ENCODE results near the gene CISD3.

DNA sequence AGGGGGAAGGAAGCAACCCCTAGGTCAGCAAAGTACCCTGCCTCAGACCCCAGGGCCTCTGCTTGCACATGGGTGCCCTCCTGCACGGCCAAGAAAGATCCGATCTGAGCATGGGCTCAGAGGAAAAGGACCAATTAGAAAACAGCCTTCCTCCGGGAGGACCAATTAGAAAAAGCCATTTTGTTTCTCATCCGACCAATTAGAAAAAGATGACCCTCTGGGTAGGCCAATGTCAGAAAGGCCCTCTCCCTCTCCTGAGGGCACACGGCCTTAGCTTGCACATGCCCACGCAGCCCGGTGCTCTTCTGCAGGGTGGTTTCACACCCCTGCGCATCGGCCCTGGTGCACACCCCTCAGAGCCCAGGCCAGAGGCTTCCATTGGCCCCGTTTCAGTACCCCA lies 5.1 kb upstream of the CISD3 start:
- TF ChIP-seq, protein P1, sequence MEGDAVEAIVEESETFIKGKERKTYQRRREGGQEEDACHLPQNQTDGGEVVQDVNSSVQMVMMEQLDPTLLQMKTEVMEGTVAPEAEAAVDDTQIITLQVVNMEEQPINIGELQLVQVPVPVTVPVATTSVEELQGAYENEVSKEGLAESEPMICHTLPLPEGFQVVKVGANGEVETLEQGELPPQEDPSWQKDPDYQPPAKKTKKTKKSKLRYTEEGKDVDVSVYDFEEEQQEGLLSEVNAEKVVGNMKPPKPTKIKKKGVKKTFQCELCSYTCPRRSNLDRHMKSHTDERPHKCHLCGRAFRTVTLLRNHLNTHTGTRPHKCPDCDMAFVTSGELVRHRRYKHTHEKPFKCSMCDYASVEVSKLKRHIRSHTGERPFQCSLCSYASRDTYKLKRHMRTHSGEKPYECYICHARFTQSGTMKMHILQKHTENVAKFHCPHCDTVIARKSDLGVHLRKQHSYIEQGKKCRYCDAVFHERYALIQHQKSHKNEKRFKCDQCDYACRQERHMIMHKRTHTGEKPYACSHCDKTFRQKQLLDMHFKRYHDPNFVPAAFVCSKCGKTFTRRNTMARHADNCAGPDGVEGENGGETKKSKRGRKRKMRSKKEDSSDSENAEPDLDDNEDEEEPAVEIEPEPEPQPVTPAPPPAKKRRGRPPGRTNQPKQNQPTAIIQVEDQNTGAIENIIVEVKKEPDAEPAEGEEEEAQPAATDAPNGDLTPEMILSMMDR (IDR thresholded peaks at IDR 0.05; ENCODE audit: low read depth, low read length, missing input control), result no peak
- TF ChIP-seq, protein P2, sequence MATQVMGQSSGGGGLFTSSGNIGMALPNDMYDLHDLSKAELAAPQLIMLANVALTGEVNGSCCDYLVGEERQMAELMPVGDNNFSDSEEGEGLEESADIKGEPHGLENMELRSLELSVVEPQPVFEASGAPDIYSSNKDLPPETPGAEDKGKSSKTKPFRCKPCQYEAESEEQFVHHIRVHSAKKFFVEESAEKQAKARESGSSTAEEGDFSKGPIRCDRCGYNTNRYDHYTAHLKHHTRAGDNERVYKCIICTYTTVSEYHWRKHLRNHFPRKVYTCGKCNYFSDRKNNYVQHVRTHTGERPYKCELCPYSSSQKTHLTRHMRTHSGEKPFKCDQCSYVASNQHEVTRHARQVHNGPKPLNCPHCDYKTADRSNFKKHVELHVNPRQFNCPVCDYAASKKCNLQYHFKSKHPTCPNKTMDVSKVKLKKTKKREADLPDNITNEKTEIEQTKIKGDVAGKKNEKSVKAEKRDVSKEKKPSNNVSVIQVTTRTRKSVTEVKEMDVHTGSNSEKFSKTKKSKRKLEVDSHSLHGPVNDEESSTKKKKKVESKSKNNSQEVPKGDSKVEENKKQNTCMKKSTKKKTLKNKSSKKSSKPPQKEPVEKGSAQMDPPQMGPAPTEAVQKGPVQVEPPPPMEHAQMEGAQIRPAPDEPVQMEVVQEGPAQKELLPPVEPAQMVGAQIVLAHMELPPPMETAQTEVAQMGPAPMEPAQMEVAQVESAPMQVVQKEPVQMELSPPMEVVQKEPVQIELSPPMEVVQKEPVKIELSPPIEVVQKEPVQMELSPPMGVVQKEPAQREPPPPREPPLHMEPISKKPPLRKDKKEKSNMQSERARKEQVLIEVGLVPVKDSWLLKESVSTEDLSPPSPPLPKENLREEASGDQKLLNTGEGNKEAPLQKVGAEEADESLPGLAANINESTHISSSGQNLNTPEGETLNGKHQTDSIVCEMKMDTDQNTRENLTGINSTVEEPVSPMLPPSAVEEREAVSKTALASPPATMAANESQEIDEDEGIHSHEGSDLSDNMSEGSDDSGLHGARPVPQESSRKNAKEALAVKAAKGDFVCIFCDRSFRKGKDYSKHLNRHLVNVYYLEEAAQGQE (IDR thresholded peaks at IDR 0.05), result no peak
- no peak for TF ChIP-seq YY1 (IDR thresholded peaks at IDR 0.05)
- no peak for TF ChIP-seq RAD21 (IDR thresholded peaks at IDR 0.05)
- TF ChIP-seq, protein P3, sequence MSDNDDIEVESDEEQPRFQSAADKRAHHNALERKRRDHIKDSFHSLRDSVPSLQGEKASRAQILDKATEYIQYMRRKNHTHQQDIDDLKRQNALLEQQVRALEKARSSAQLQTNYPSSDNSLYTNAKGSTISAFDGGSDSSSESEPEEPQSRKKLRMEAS (IDR thresholded peaks at IDR 0.05), result no peak
- no peak for TF ChIP-seq FOXA1 (IDR thresholded peaks at IDR 0.05)
- no peak for TF ChIP-seq HNF4A (conservative IDR thresholded peaks at IDR 0.05)
- TF ChIP-seq, protein P4, sequence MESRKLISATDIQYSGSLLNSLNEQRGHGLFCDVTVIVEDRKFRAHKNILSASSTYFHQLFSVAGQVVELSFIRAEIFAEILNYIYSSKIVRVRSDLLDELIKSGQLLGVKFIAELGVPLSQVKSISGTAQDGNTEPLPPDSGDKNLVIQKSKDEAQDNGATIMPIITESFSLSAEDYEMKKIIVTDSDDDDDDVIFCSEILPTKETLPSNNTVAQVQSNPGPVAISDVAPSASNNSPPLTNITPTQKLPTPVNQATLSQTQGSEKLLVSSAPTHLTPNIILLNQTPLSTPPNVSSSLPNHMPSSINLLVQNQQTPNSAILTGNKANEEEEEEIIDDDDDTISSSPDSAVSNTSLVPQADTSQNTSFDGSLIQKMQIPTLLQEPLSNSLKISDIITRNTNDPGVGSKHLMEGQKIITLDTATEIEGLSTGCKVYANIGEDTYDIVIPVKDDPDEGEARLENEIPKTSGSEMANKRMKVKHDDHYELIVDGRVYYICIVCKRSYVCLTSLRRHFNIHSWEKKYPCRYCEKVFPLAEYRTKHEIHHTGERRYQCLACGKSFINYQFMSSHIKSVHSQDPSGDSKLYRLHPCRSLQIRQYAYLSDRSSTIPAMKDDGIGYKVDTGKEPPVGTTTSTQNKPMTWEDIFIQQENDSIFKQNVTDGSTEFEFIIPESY (IDR thresholded peaks at IDR 0.05), result no peak
- TF ChIP-seq GABPA (IDR thresholded peaks at IDR 0.05 in 1 of 2, conservative IDR thresholded peaks at IDR 0.05 in 1 of 2), result no peak
- TF ChIP-seq SP1 (IDR thresholded peaks at IDR 0.05), result no peak
- TF ChIP-seq JUND (IDR thresholded peaks at IDR 0.05), result no peak

All from liver (tissue), 3 donors.